Testis (tissue), 3 donors: ENCODE results near the gene NOTUM. TPM values are rescaled to one million over a fixed set of nuclear protein-coding genes. Genes with fewer than 3 reads are reported as not detected.
"Not testable (repeated sequence)": the region's sequence is repeated elsewhere in the genome, so short reads cannot be mapped to it uniquely, and the experiment has no call there.

Source experiments
- DNase-seq: peaks from one replicate; pipeline ENCODE4 v3.0.0-alpha.2; 2019
- H3K27ac ChIP-seq, 2 donors: fragments of 200-600 bp; sonication (generic); one replicate each; pipeline ENCODE4 v1.5.1; 2019
- H3K27me3 ChIP-seq: fragments of 200-600 bp; sonication (generic); one replicate; pipeline ENCODE4 v1.5.1; 2019
- H3K36me3 ChIP-seq: fragments of 200-600 bp; sonication (generic); one replicate; pipeline ENCODE4 v1.5.1; 2017; ENCODE audit warnings: low read depth; ENCODE audit errors: missing control alignments
- H3K4me1 ChIP-seq: fragments of 200-600 bp; sonication (generic); one replicate; pipeline ENCODE4 v1.5.1; 2019
- H3K4me3 ChIP-seq, 2 donors: fragments of 200-600 bp; sonication (generic); one replicate each; pipeline ENCODE4 v1.5.1; 2017 to 2019
- H3K9me3 ChIP-seq: fragments of 200-600 bp; sonication (generic); one replicate; pipeline ENCODE4 v1.5.1; 2017
- POLR2A ChIP-seq: fragments of 450-650 bp; IDR thresholded peaks from one replicate; pipeline ENCODE4 v1.6.1; 2017; ENCODE audit warnings: antibody characterized with exemption, mild to moderate bottlenecking, moderate library complexity
- WGBS, 2 donors: methylation state at CpG; one replicate each; pipeline ENCODE4 v1.1.5; 2018; 5-methylcytosine and 5-hydroxymethylcytosine counted together
- intact Hi-C: fragments of 100-400 bp; cut with DNase I; formaldehyde crosslinking; loops from one replicate; pipeline ENCODE4 v1.15.1; 2023; ENCODE audit warnings: low total_unique reads
- polyA plus RNA-seq: library from polyadenylated mRNA; stranded (reverse); fragments of 350-450 nt; fragmentation: Illumina TruSeq; extraction: RNeasy Lipid Tissue Mini Kit (QIAGEN cat#74804); gene quantifications from one replicate; pipeline ENCODE4 v1.2.3, GENCODE V29; 2014; ENCODE audit warnings: low read depth, low replicate concordance; ENCODE audit not compliant: insufficient read depth
- total RNA-seq, 2 donors: library from RNA; depleted of rRNA; stranded (reverse); fragments of >200 nt; gene quantifications; one replicate each; pipeline ENCODE4 v1.2.3, GENCODE V29; 2016
- TF ChIP-seq, protein P1 (sequence below), 3 experiments: fragments of 450-650 bp in 2 of 3; fragments of 200-600 bp in 1 of 3; sonication (generic) in 1 of 3; IDR thresholded peaks; one replicate each; pipeline ENCODE4 v1.5.1; 2016 to 2019; ENCODE audit warnings: antibody characterized with exemption in 3 of 3, mild to moderate bottlenecking in 2 of 3, moderate library complexity in 1 of 3

The NOTUM gene
- total and polyA plus RNA-seq, 3 donors from 2014 or later, result 5.1 to 13.2 (median 9.5) TPM

DNA sequence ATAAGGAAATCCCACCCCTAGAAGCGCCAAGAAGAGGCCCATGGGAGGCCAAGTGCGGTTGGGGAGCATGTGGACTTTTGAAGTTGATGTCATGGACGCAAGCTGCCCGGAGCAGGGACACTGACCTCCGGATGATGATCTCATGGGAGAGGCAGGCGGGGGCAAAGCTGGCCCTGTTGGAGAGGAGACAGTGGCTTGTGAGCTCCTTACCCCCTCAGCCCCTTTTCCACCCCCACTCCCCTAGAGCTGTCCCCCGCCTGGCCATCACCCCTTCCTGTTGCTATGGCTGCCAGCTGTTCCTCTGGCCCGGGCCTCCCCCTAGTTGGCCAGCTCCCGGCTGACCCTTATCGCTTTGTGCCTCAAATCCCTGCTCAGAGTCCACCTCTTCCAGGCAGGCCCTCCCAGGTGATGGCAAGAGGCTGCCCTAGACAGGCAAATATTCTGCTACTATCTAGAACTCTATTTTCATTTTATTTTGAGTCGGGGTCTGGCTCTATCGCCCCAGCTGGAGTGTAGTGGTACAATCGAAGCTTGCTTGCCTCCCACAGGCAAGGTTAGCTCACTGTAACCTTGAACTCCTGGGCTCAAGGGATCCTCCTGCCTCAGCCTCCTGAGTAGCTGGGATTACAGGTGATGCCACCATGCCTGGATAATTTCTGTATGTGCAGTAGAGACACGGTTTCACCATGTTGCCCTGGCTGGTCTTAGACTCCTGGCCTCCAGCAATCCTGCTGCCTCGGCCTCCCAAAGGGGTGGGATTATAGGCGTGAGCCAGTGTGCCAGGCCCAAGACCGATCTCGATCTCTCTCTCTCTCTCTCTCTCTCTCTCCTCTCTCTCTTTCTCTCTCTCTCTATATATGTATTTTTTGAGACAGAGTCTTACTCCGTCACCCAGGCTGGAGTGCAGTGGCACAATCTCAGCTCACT is 6.6 kb downstream of the NOTUM start:
- H3K27ac ChIP-seq, result no peak overlapping the region
- 75 to 76% methylated on average over 17 to 19 of the region's 19 CpGs for WGBS, 2 donors
- H3K4me1 ChIP-seq, result no peaks in the 10 kb centered on the region
- H3K4me3 ChIP-seq, result no peak overlapping the region
- H3K36me3 ChIP-seq, result no peaks in the 10 kb centered on the region
- TF ChIP-seq POLR2A, result no peak
- TF ChIP-seq, protein P1, sequence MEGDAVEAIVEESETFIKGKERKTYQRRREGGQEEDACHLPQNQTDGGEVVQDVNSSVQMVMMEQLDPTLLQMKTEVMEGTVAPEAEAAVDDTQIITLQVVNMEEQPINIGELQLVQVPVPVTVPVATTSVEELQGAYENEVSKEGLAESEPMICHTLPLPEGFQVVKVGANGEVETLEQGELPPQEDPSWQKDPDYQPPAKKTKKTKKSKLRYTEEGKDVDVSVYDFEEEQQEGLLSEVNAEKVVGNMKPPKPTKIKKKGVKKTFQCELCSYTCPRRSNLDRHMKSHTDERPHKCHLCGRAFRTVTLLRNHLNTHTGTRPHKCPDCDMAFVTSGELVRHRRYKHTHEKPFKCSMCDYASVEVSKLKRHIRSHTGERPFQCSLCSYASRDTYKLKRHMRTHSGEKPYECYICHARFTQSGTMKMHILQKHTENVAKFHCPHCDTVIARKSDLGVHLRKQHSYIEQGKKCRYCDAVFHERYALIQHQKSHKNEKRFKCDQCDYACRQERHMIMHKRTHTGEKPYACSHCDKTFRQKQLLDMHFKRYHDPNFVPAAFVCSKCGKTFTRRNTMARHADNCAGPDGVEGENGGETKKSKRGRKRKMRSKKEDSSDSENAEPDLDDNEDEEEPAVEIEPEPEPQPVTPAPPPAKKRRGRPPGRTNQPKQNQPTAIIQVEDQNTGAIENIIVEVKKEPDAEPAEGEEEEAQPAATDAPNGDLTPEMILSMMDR (IDR thresholded peaks at IDR 0.05), result no peak
- no peak for DNase-seq
- H3K9me3 ChIP-seq, result no peaks in the 10 kb centered on the region
- intact Hi-C loops, result no loop called here
- no peaks in the 10 kb centered on the region for H3K27me3 ChIP-seq

DNA sequence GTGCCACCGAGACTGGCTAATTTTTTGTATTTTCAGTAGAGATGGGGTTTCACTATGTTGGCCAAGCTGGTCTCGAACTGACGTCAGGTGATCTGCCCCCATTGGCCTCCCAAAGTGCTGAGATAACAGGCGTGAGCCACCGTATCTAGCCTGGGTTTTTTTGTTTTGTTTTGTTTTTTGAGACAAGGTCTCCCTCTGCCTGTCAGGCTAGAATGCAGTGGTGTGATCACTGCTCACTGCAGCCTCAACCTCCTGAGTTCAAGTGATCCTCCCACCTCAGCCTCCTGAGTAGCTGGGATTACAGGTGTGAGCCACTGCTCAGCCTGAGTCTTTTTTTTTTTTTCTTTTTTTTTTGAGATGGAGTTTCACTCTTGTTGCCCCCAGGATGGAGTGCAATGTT is 7.5 kb downstream of the NOTUM start:
- H3K4me3 ChIP-seq, H3K36me3 ChIP-seq, H3K9me3 ChIP-seq, H3K4me1 ChIP-seq, H3K27ac ChIP-seq, DNase-seq, H3K27me3 ChIP-seq, intact Hi-C loops: not testable (repeated sequence)
- WGBS, 2 donors, result 67 to 69% methylated on average over 5 of the region's 5 CpGs

DNA sequence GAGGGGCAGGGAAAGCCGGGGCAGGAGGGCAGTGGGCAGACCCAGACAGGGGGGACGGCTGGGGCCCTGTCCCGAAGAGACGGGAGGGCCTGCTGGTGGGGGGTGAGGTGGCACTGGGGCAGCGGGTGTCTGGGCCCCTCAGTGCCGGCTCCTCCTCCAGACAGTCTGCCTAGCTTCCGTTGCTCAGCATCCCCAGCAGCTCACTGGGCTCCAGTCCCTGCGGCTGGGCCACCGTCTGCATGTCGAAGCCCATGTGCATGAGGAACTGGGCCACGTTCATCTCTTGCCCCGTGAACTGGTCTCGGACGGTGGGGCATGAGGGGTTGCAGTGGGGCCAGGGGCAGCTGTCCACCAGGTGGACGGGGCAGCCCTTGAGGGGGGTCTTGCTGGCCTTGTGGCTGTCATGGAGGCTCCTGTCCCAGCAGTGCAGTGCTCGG is 8.2 kb downstream of the NOTUM start:
- H3K9me3 ChIP-seq, result no peaks in the 10 kb centered on the region
- 63 to 73% methylated on average over 6 to 13 of the region's 16 CpGs for WGBS, 2 donors
- H3K27me3 ChIP-seq, result no peaks in the 10 kb centered on the region
- H3K36me3 ChIP-seq, result no peaks in the 10 kb centered on the region
- no peak overlapping the region for H3K4me3 ChIP-seq
- TF ChIP-seq, protein P1 (IDR thresholded peaks at IDR 0.05), result no peak
- TF ChIP-seq POLR2A, result no peak
- no peak for DNase-seq
- no peaks in the 10 kb centered on the region for H3K4me1 ChIP-seq
- intact Hi-C loops, result no loop called here
- no peak overlapping the region for H3K27ac ChIP-seq

DNA sequence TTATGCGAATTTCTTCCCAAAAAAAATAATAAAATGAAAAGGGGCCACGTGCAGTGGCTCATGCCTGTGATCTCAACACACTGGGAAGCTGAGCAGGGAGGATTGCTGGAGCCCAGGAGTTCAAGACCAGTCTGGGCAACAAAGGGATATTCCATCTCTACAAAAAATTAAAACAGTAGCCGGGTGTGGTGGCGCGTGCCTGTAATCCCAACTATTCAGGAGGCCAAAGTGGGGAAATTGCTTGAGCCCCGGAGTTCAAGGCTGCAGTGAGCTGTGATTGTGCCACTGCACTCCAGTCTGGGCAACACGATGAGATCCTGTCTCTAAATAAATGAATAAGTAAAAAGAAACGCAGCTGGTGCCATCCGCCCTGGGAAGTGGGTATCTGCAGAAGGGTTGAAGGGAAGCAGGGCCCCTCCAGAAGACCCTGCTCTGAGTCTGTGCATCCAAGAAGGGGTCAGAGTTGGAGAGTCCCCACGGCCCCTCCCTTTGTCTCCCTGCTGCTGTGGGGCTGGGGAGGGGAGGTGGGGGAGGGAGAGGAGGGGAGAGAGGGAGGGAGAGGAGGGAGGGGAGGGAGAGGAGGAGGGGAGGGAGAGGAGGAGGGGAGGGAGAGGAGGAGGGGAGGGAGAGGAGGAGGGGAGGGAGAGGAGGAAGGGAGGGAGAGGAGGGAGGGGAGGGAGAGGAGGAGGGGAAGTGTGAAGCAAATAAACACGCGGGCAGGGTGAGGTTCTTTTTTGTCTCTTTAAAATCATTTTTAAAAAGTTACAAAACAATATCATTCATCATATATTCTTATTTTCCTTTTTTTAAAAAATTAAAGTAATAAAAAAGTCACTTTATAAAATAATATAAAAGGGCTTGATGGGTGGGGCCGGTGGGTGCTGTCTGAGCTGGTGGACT is 9.0 kb downstream of the NOTUM start:
- intact Hi-C loops, result no loop called here
- 54 to 58% methylated on average over 13 of the region's 13 CpGs for WGBS, 2 donors
- Histone ChIP-seq H3K27ac (no peak overlapping the region), H3K4me3 (no peak overlapping the region), H3K27me3 (no peaks in the 10 kb centered on the region), H3K4me1 (no peaks in the 10 kb centered on the region), H3K36me3 (no peaks in the 10 kb centered on the region), H3K9me3 (no peaks in the 10 kb centered on the region)
- TF ChIP-seq, protein P1 (IDR thresholded peaks at IDR 0.05), result no peak
- no peak for TF ChIP-seq POLR2A
- no peak for DNase-seq

DNA sequence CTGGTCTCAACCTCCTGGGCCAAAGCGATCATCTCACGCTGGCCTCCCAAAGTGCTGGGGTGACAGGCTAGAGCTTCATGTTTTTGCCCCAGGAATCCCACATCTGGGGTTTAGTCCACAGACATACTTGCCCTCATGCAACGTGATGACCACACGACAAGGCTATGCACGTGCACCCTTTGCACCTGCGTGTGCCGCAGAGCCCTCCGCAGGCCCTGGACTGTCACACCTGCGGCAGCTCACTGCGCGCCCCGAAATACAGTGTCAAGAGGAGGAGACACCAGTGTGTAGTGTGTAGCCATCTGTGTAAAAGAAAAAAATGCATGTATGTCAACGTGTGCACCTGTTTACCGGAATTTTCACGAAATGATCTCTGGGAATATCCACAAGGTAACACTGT is 10.5 kb downstream of the NOTUM start:
- TF ChIP-seq POLR2A, result no peak
- TF ChIP-seq, protein P1 (IDR thresholded peaks at IDR 0.05), result no peak
- intact Hi-C loops, result no loop called here
- 83 to 88% methylated on average over 15 of the region's 15 CpGs for WGBS, 2 donors
- no peak for DNase-seq
- Histone ChIP-seq H3K9me3 (no peaks in the 10 kb centered on the region), H3K4me3 (no peak overlapping the region), H3K27me3 (no peaks in the 10 kb centered on the region), H3K36me3 (no peaks in the 10 kb centered on the region), H3K4me1 (no peaks in the 10 kb centered on the region), H3K27ac (no peak overlapping the region)
